ENCODE data around the gene CLMN. TPM values are rescaled to one million over a fixed set of nuclear protein-coding genes. Genes with fewer than 3 reads are reported as not detected.

The CLMN gene
- total RNA-seq, 1 experiment from 2014 or later, result 33.4 TPM

- intact Hi-C loops (cut with micrococcal nuclease), result no loop called here
- CTCF ChIA-PET, result no interaction called here
- H3K9me2 ChIP-seq (ENCODE audit: insufficient read depth), result no peaks in the 10 kb centered on the region
These were observed 81.0 kb downstream of the CLMN start for GRCh38 chr14:95238487-95239298.

More at GRCh38 chr14:95238487-95239298, 81.0 kb downstream of the CLMN start:
- Histone ChIP-seq H3K4me3 (replicated peaks in 1 of 2; ENCODE audit: low read depth in 1 of 2, low read length in 2 of 2) (no peak overlapping the region), H3K27me3 (ENCODE audit: insufficient read depth, low read length) (no peaks in the 10 kb centered on the region), H3K9me3 (ENCODE audit: control insufficient read depth in 1 of 2, insufficient read depth in 1 of 2, low read depth in 1 of 2, low read length in 2 of 2) (no peaks in the 10 kb centered on the region), H4K20me1 (ENCODE audit: insufficient read depth) (no peaks in the 10 kb centered on the region), H2AFZ (ENCODE audit: low read depth, low read length, poor library complexity, severe bottlenecking) (no peak overlapping the region), H3K27ac (ENCODE audit: low read depth, low read length) (no peak overlapping the region), H3K79me2 (ENCODE audit: insufficient read depth, low read length) (no peaks in the 10 kb centered on the region), H3K4me1 (ENCODE audit: control insufficient read depth in 1 of 2, insufficient read depth in 2 of 2, low read length in 2 of 2) (no peaks in the 10 kb centered on the region), H3K4me2 (ENCODE audit: low read length) (no peak overlapping the region), H3K9ac (ENCODE audit: low read length) (no peak overlapping the region), H3K36me3 (ENCODE audit: control insufficient read depth in 1 of 2, insufficient read depth in 2 of 2, low read length in 2 of 2) (no peaks in the 10 kb centered on the region)
- no peak for ATAC-seq
- TF ChIP-seq JUND (IDR thresholded peaks at IDR 0.05) (no peak), CTCF (IDR thresholded peaks at IDR 0.05 in 2 of 3, conservative IDR thresholded peaks at IDR 0.05 in 1 of 3; ENCODE audit: borderline replicate concordance in 1 of 3, insufficient read depth in 1 of 3, low read depth in 2 of 3, low read length in 2 of 3) (no peak), REST (IDR thresholded peaks at IDR 0.05; ENCODE audit: low read depth) (no peak), CBX3 (IDR thresholded peaks at IDR 0.05; ENCODE audit: low read depth) (no peak), EZH2 (IDR thresholded peaks at IDR 0.05) (no peak), MAX (IDR thresholded peaks at IDR 0.05) (no peak), RAD21 (IDR thresholded peaks at IDR 0.05; ENCODE audit: low read depth) (no peak), SRF (IDR thresholded peaks at IDR 0.05; ENCODE audit: low read depth) (no peak), SIN3A (IDR thresholded peaks at IDR 0.05; ENCODE audit: low read depth) (no peak), EGR1 (IDR thresholded peaks at IDR 0.05; ENCODE audit: low read depth) (no peak), ZFX (IDR thresholded peaks at IDR 0.05) (no peak), TCF7L2 (IDR thresholded peaks at IDR 0.05; ENCODE audit: borderline replicate concordance, extremely low read depth, insufficient read depth, insufficient read length) (no peak), YY1 (IDR thresholded peaks at IDR 0.05; ENCODE audit: extremely low read depth, insufficient replicate concordance, low read depth, low read length) (no peak), ELF1 (IDR thresholded peaks at IDR 0.05; ENCODE audit: borderline replicate concordance, low read depth) (no peak), EZH2phosphoT487 (IDR thresholded peaks at IDR 0.05; ENCODE audit: borderline replicate concordance) (no peak), POLR2A (IDR thresholded peaks at IDR 0.05; ENCODE audit: borderline replicate concordance, extremely low read depth, insufficient read depth, insufficient read length) (no peak), ZNF274 (IDR thresholded peaks at IDR 0.05; ENCODE audit: low read depth, low read length) (no peak)
- no peak for DNase-seq (ENCODE audit: low read depth, low spot score)
- ChIA-PET RAD21 (ENCODE audit: low non-redundant PET in 1 of 2, low total read pairs in 2 of 2, uncharacterized antibody in 2 of 2, unreplicated experiment in 2 of 2) (no interaction called here), POLR2A (no interaction called here)
- BruUV-seq (replicated peaks), result no TSS peak
